ENCODE results near the gene HSPA1A.
"Not testable (repeated sequence)": the region's sequence is repeated elsewhere in the genome, so short reads cannot be mapped to it uniquely, and the experiment has no call there.

The HSPA1A gene

DNA sequence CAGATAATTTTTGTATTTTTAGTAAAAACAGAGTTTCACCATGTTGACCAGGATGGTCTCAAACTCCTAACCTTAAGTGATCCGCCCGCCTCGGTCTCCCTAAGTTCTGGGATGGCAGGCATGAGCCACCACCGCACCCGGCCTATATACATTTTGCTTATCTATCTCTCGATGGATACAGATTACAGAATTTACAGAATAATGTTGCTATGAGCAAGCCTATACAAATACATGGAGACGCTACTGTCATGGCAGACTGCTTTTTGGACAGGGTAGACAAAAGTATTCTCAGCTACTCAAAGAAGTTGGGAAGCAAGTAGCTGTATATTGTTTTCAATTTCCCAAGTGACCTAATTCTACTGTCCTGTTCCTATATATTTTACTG is 1.9 kb upstream of the HSPA1A start:
- no peak for DNase-seq

DNA sequence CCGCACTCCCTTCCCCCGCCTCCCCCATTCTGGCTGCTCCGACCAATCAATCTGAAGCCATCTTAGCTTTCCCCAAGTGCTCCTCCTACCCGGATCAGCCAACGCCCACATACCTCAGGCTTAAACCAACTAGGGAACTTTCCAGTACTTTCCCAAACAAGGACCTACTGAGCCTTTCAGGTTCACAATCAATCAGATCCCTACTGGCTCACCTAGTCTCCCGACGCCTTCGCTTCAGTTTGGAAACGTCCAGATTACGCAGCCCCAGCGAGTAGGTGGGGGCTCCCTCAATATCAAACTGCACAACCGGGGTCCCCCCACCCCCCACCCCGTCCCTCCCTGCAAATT is 692 bp upstream of the HSPA1A start:
- peak; percentile 94 for DNase-seq

DNA sequence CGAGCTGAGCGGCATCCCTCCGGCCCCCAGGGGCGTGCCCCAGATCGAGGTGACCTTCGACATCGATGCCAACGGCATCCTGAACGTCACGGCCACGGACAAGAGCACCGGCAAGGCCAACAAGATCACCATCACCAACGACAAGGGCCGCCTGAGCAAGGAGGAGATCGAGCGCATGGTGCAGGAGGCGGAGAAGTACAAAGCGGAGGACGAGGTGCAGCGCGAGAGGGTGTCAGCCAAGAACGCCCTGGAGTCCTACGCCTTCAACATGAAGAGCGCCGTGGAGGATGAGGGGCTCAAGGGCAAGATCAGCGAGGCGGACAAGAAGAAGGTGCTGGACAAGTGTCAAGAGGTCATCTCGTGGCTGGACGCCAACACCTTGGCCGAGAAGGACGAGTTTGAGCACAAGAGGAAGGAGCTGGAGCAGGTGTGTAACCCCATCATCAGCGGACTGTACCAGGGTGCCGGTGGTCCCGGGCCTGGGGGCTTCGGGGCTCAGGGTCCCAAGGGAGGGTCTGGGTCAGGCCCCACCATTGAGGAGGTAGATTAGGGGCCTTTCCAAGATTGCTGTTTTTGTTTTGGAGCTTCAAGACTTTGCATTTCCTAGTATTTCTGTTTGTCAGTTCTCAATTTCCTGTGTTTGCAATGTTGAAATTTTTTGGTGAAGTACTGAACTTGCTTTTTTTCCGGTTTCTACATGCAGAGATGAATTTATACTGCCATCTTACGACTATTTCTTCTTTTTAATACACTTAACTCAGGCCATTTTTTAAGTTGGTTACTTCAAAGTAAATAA is 2.0 kb downstream of the HSPA1A start:
- not testable (repeated sequence) for DNase-seq

DNA sequence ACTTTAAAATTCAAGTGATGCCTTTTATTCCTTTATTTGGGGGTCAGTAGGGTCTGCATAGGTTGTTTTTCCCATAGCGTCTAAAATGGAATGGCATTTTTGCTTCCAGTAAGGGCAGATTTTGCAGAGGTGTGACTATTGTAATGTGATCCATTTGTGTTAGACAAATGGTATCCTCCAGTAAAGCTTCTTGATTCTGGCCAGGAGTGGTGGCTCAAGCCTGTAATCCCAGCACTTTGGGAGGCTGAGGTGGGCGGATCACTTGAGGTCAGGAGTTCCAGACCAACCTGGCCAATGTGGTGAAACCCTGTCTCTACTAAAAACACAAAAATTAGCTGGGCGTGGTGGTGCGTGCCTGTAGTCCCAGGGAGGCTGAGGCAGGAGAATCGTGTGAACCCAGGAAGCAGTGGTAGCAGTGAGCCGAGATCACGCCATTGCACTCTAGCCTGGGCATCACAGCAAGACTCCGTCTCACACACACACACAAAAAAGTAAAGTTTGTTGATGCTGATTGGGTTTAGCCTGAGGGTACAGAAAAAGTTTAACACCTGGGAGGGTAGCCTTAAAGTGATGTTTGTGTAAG is 2.7 kb downstream of the HSPA1A start:
- not testable (repeated sequence) for DNase-seq

DNA sequence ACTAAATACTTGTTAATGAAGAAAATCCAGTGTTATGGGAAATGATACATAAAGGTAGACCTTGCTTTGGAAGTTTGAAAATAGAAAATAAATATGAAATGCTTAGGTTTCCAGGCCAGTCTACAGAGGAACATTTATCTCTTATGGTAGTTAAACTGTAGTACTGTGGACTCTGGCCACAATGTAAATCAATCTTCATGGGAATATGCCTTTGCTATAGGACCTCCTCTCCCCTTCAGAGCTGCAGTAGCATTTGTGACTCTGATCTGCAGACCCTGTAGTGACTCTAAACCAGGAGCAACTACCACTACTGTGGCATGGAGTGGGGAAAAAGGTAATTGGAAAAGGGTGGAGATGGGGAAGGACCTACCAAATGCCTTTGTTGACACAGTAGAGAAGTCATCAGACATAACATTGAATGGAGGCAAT is 4.5 kb downstream of the HSPA1A start:
- DNase-seq = no peak

DNA sequence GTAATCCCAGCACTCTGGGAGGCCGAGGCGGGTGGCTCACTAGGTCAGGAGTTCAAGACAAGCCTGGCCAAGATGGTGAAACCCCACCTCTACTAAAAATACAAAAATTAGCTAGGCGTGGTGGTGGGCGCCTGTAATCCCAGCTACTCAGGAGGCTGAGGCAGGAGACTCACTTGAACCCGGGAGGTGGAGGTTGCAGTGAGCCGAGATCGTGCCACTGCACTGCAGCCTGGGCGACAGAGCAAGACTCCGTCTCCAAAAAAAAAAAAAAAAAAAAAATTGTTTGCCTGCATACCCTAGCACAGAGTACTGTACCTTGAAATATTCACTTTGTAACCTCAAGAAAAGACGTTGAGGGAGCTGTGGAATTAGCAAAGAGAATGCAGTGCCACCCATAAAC is 5.1 kb downstream of the HSPA1A start:
- DNase-seq = not testable (repeated sequence)

DNA sequence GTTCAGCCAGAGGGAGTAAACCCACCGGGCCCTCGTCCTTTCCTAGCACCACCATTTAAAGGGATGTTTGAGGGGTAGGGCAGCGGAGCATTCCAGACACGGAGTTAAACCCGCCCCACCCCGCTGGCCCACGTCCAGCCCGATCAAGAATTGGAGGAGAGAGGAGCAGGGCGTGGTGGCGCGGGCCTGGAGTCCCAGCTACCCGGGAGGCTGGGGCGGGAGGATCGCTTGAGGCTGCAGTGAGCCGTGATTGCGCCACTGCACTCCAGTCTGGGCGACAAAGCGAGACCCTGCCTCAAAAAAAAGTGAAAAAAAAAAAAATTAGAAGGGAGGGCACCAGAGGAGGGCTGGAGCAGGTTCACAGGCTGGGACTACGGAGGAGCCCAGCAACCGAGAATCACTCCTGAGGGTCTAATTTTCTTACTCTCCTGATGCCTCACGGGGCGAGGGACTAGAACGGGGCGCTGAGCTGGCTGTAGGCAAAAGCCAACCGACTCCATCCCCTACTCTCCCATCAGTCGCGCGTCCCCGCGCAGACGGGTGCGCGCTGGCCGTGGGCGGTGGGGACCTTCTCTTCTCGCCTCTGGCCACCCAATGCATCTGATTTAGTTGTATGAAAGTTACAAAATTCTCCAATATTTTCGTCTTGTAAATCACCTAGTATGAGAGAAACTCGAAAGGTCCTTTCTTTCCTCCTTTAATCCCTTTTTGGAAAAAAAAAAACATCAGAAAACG is 6.1 kb downstream of the HSPA1A start:
- no peak for DNase-seq

DNA sequence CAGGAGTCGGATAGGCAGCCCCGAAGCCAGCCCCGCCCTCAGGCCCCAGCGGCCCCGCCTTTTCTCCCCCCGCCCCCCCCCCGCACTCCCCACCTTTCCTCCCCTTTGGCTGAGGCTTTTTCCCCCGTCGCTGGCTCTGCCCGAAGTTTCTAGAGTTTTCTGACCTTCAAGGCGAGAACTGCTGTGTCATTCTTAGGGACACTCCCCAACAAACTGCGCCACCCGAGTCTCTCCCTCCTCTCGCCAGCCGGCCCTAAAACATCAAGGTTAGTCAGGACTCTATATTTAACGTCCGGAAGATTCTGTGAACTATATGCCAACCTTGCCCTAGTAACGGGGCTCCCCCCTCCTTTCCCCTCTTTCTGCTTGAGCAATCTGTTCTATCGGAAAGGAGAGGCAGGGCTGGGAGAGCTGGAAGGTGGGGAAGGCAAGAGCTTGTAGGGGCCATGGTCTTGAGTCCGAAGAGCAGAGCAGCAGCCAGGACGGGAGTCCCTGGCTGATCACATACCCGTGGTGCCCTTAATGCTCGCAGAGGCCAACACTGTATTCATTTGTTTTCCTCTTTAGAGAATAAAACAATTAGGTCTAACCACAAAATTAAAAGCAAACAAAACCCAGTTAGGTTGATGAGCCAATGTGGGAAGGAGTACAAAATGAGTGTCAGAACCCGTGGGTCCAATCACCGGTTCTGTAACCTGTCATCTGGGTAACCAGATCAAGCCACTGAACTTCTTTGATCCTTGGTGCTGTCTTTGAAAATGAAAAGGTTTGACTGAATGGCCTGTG is 6.9 kb downstream of the HSPA1A start:
- DNase-seq = no peak

DNA sequence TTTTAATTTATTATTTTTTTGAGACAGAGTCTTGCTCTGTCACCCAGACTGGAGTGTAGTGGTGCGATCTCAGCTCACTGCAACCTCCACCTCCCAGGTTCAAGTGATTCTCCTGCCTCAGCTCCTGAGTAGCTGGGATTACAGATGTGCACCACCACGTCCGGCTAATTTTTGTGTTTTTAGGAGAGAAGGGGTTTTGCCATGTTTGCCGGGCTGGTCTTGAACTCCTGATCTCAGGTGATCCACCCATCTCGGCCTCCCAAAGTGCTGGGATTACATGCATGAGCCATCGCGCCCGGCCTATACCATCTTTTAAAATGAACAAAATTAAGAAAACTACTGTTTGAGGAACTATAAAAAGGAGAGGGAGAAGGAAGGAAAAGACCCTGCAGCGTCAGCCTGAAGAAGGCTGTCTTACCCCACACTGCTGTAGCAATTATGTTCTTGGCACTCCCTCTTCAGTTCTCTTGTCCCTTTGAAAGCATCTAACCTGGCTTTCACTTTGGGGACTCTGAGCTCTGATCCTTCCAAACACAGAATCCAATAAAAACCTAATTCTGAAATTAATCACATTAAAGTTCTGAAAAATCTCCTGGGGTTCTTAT is 8.4 kb downstream of the HSPA1A start:
- not testable (repeated sequence) for DNase-seq

DNA sequence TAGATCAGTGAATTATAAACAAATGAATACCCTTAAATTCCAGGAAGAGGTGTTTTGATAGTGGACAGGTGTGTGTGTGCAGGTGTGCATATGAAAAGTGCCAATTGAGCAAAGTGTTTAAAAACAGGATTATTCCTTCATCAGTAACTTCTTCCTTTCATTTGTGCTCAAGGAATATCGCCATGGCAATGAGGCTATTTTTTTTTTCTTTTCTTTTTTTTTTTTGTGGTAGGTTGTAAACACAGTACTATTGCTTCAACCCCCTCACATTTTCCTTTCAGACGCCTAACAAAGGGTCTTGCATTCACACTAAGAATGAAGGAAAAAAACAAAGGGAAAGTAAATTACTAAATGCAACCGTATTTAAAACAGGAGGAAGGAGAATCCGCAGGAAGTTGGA is 10.2 kb downstream of the HSPA1A start:
- no peak for DNase-seq

DNA sequence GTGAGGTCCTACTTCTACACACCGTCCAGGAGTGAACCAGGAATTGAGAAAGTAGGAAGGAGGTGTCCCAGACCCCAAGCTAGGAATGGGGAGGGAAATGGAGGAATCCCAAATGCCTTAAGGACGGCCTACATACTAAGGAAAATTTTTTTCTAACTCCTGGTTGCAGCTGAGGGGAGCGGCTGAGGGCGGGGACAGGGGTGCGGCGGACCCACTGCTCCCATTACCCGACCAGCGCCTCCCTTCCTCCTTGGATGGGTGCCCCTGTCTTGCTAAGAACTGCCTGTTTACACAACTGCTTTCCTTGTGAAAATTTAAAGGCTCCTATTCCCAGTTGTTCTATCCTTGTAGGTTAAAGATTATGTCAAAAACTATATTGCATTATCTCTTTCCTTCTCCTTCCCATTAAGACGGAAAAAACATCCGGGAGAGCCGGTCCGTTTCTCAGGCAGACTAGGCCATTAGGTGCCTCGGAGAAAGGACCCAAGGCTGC is 11.5 kb downstream of the HSPA1A start:
- DNase-seq = no peak

DNA sequence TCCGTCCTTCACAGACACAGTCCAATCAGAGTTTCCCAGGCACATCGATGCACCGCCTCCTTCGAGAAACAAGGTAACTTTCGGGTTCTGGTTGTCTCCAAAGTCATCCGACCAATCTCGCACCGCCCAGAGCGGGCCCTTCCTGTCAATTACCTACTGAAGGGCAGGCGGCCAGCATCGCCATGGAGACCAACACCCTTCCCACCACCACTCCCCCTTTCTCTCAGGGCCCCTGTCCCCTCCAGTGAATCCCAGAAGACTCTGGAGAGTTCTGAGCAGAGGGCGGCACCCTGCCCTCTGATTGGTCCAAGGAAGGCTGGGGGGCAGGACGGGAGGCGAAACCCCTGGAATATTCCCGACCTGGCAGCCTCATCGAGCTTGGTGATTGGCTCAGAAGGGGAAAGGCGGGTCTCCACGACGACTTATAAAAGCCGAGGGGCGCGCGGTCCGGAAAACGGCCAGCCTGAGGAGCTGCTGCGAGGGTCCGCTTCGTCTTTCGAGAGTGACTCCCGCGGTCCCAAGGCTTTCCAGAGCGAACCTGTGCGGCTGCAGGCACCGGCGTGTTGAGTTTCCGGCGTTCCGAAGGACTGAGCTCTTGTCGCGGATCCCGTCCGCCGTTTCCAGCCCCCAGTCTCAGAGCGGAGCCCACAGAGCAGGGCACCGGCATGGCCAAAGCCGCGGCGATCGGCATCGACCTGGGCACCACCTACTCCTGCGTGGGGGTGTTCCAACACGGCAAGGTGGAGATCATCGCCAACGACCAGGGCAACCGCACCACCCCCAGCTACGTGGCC is 12.1 kb downstream of the HSPA1A start, which contains the start of gene HSPA1B:
HSPA1B (plus strand) TSS at position 453 of the 794 bp plus-strand sequence; CDS start at position 666, 213 bp downstream.
- peak; percentile 99 for DNase-seq

DNA sequence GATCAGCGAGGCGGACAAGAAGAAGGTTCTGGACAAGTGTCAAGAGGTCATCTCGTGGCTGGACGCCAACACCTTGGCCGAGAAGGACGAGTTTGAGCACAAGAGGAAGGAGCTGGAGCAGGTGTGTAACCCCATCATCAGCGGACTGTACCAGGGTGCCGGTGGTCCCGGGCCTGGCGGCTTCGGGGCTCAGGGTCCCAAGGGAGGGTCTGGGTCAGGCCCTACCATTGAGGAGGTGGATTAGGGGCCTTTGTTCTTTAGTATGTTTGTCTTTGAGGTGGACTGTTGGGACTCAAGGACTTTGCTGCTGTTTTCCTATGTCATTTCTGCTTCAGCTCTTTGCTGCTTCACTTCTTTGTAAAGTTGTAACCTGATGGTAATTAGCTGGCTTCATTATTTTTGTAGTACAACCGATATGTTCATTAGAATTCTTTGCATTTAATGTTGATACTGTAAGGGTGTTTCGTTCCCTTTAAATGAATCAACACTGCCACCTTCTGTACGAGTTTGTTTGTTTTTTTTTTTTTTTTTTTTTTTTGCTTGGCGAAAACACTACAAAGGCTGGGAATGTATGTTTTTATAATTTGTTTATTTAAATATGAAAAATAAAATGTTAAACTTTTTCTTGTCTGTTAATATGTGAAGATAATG is 14.4 kb downstream of the HSPA1A start:
- peak; percentile 32 for DNase-seq

DNA sequence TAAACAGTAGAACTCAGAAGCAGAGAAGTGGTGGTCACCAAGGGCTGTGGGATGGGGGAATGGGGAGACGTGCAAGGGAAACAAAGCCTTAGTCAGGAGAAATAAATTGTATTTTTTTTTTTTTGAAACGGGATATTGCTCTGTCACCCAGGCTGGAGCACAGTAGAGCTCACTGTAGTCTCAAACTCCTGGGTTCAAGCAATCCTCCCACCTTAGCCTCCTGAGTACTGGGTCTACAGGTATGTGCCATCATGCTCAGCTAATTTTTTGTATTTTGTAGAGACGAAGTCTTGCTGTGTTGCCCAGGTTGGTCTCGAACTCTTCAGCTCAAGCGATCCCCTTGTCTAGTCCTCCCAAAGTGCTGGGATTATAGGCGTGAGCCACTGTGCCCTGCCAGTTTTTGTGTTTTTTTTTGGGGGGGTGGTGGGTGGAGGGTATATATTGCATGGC is 15.6 kb downstream of the HSPA1A start:
- DNase-seq = no peak

DNA sequence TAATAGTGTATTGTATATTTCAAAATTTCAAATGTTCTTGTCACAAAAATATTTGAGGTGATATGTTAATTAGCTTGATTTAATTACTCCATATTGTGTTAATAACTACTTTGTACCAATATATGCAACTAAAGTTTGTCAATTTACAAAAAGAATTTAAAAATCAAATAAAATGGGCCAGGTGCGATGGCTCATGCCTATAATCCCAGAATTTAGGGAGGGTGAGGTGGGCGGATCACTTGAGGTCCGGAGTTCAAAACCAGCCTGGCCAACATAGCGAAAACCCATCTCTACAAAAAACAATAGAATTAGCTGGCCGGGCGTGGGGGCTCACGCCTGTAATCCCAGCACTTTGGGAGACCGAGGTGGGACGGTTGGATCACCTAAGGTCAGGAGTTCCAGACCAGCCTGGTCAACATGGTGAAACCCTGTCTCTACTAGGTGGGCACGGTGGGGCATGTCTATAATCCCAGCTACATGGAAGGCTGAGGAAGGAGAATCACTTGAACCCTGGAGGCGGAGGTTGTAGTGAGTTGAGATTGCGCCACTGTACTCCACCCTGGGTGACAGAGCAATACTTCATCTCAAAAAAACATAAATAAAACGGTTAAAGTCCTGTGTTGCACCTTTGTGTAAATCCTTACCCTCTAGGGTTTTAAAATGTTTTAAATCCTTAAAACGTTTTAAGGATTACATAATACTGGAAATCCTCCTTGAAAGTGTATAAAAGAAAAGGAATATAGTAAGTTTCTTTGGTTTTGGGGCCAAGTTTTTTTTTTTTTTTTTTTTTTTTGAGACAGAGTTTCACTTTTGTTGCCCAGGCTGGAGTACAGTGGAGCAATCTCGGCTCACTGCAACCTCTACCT is 16.2 kb downstream of the HSPA1A start:
- no peak for DNase-seq

DNA sequence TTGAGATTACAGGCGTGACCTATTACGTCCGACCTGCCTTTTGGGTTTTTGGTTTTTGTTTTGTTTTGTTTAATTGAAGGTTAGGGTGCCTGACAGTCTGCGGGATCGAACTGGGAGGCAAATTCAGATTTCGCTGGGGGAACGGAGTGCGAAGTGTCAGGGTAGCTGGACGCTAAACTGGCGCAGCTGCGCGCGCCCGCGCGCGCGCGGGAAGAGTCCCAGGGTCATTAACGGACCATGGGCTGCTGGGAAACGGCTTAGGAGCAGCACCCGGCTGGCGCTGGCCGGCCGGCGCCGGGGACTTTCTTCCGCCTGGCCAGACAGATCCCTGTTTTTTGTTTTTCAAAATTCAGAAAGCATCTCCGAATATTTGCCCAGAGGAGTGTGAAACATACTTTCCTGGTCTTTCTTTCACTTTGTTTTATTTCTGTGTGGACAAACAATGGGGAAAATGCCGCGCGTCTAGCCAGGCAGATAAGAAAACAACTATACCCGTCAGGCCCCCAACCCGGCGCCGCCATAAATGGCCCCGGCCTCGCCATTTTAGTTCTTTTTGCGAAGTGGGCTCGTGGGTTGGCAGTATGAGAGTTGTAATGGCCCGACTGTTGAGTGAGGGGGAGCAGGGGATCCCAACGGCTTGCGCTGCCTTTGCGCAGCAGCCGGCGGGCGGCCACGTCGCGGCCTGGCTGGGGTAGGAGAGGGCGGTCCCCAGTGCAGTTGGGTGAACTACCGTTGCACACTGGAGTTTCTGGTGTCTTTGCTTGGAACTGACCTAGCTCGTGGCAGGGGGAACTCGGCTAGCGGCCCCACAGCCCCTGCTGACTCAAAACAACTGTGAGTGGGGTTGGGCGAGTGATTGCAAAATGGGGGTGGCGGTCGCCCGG is 19.3 kb downstream of the HSPA1A start:
- DNase-seq = peak; percentile 89

DNA sequence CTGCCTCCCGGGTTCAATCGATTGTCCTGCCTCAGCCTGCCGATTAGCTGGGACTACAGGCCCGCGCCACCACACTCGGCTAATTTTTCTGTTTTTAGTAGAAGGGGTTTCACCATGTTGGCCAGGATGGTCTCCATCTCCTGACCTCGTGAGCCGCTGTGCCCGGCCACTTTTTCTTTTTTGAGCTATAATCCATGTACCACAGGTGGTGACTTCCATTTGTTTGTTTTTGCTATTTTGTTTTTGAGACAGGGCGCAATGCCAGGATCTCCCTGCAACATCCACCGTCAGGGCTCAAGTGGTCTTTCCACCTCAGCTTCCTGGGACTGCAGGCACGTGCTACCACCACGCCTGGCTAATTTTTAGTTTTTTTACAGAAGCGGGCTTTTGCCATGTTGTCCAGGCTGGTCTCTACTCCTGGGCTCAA is 20.7 kb downstream of the HSPA1A start:
- no peak for DNase-seq

DNA sequence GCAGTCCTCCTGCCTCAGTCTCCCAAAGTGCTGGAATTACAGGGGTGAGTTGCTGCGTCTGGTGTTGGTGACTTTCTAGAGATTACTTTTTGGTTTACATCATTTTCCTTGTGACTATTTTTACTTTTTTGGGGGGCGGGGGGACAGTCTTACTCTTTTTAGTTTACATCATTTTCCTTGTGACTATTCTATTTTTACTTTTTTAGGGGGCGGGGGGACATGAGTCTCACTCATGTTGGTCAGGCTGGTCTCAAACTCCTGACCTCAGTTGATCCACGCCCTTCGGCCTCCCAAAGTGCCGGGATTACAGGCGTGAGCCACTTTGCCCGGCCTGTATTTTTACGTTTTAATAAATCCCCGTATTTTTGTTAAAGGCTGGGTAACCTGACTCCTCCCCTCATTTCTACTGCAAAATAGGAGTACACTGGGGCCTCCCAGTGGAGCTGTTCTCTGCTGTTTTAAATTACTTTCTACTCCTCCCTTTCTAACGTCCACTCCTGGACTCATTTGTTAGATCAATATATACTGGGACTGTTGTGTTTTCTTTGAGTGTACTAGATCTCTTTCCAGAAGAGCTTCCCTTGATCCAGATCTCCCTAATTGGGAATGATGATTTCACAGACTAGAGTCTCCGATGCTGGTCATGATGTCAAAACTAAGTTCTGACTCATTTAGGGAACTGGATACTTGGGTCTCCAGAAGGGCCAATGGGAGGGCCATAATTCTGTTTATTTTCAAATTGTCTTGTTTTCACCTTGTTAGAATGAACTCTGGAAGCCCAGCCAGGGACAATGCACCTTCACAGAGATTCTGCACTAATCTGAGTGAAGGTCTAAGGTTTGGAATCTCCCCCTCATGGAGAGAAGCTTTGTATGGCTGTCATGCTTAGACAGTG is 21.4 kb downstream of the HSPA1A start:
- no peak for DNase-seq

Data from DMS153 (cell line).